ENCODE results near the gene FAAH. TPM values are rescaled to one million over a fixed set of nuclear protein-coding genes. Genes with fewer than 3 reads are reported as not detected.

Gene FAAH
- total RNA-seq, 2 donors from 2014 or later: 14.1 to 21.9 TPM

DNA sequence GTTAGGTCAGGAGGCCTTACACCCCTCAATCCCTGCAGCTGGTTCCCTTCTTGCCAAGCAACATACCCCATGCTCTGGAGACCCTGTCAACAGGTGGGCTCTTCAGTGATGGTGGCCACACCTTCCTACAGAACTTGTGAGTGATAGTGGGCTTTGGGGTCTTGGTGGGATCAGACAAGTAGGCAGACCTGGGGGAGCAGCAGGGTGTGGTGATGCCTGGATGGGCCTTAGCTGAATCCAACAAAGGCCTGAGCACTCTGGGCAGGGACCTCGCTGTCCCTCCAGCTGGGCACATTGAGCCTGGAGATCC lies 14.9 kb downstream of the FAAH start:
- Histone ChIP-seq H3K27ac (no peak overlapping the region), H3K4me1 (ENCODE audit: control insufficient read depth in 1 of 2, low read depth in 2 of 2) (peaks cover 3 to 6% of the 10 kb centered on the region in 2 donors), H3K36me3 (no peaks in the 10 kb centered on the region), H3K4me3 (no peak overlapping the region), H3K27me3 (replicated peaks; ENCODE audit: insufficient read depth) (no peaks in the 10 kb centered on the region), H3K9me3 (no peaks in the 10 kb centered on the region)
- DNase-seq (ENCODE audit: low spot score): no peak
- no peak for ATAC-seq (ENCODE audit: insufficient number of reproducible peaks, low FRiP score, low read depth)
- TF ChIP-seq, protein P1, sequence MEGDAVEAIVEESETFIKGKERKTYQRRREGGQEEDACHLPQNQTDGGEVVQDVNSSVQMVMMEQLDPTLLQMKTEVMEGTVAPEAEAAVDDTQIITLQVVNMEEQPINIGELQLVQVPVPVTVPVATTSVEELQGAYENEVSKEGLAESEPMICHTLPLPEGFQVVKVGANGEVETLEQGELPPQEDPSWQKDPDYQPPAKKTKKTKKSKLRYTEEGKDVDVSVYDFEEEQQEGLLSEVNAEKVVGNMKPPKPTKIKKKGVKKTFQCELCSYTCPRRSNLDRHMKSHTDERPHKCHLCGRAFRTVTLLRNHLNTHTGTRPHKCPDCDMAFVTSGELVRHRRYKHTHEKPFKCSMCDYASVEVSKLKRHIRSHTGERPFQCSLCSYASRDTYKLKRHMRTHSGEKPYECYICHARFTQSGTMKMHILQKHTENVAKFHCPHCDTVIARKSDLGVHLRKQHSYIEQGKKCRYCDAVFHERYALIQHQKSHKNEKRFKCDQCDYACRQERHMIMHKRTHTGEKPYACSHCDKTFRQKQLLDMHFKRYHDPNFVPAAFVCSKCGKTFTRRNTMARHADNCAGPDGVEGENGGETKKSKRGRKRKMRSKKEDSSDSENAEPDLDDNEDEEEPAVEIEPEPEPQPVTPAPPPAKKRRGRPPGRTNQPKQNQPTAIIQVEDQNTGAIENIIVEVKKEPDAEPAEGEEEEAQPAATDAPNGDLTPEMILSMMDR (IDR thresholded peaks at IDR 0.05): no peak

DNA sequence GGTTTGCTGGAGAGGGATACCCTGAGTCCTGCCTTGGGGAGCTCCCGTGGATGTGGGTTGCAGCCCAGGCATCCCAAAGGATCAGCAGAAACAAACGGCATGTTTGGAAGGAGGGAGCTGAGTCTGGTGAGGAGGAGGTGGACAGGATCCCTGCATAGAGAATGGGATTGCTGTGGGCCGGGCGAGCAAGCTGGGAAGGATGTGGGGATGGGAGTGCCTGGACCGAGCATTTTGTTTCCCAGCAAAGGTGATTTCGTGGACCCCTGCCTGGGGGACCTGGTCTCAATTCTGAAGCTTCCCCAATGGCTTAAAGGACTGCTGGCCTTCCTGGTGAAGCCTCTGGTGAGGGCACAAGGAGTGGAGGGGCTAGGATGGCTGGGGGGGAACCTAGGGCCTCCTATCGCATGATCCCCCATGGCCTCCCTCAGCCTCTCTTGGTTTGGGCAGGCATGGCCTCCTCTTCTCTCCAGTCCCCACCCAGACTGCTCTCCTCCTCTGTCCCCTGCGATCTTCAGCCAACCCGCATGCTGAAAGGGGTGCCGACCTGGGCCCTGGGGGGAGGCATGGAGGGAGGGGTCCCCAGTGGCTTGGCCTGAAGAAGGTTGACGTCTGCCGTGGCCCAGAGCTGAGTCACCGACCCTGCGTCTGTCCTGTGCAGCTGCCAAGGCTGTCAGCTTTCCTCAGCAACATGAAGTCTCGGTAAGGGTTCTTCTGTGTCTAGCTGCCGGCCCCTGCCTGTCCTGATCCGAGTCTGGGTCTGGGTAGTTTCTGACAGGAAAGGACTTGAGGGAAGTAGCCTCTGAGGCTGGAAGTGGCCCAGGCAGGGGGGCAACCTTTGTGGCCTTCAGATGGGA lies 16.3 kb downstream of the FAAH start:
- no peaks in the 10 kb centered on the region for H3K27me3 ChIP-seq (replicated peaks; ENCODE audit: insufficient read depth)

DNA sequence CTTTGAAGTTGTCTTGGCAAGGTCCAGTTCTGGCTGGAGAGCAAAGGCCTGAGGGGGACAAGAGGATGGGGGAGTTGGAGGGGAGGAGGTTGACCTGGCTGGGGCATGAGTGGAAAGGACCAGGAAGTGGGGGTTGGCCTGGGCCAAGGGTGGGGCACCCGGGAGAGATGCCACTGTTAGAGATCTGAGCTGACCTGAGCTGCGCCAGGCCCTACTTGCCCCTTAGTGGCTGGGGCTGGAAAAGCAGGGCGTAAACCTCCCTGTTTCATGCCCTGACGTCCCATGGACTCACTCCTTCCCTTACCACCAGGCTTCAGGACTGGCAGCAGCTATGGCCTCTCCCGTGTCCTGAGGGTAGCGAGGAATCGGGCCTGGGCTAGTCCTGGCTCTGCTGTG lies 16.9 kb downstream of the FAAH start:
- Histone ChIP-seq H3K9me3 (no peaks in the 10 kb centered on the region), H3K27me3 (replicated peaks; ENCODE audit: insufficient read depth) (no peaks in the 10 kb centered on the region), H3K4me3 (no peak overlapping the region), H3K4me1 (ENCODE audit: control insufficient read depth in 1 of 2, low read depth in 2 of 2) (peaks cover 2 to 3% of the 10 kb centered on the region in 2 donors), H3K36me3 (no peaks in the 10 kb centered on the region), H3K27ac (no peak overlapping the region)
- ATAC-seq (ENCODE audit: insufficient number of reproducible peaks, low FRiP score, low read depth): no peak
- no peak for DNase-seq (ENCODE audit: low spot score)
- TF ChIP-seq, protein P1 (IDR thresholded peaks at IDR 0.05): no peak

More for the DNA sequence above, 16.3 kb downstream of the FAAH start:
- ATAC-seq (ENCODE audit: insufficient number of reproducible peaks, low FRiP score, low read depth): no peak
- H3K4me3 ChIP-seq: no peak overlapping the region
- TF ChIP-seq, protein P1 (IDR thresholded peaks at IDR 0.05): no peak
- H3K36me3 ChIP-seq: no peaks in the 10 kb centered on the region
- DNase-seq (ENCODE audit: low spot score): no peak
- H3K4me1 ChIP-seq (ENCODE audit: control insufficient read depth in 1 of 2, low read depth in 2 of 2): peaks cover 3 to 6% of the 10 kb centered on the region in 2 donors
- H3K9me3 ChIP-seq: no peaks in the 10 kb centered on the region
- no peak overlapping the region for H3K27ac ChIP-seq

DNA sequence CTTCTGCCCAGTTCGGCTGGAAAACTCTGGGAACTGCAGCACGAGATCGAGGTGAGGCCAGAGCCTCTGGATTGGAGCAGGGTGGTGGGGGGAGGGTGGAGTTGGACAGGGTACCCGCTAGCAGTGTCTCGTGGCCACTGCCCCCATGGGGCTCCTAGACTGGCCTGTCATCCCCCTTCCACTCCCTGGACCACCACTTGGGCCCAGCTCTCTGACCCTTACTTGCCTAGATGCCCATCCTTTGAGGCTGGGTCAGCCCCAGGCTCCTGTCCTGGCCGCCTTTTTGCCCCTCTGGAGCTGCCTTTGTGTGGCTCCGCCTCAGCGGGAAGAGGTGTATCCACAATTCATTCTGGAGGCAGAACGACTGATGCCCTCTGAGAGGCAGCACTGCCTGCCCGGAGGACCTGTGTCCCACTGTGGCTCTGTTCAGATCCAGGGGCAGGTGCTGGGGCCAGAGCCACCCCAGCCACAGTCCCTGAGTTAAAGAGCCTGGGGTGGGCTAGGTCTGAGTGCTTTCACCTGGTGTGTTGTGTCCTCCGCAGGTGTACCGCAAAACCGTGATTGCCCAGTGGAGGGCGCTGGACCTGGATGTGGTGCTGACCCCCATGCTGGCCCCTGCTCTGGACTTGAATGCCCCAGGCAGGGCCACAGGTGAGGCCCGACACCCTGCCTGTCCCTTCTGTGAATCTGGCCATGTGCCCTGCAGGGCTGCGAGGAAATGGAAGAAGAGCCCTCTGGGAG lies 17.7 kb downstream of the FAAH start:
- TF ChIP-seq, protein P1 (IDR thresholded peaks at IDR 0.05): no peak
- Histone ChIP-seq H3K36me3 (no peaks in the 10 kb centered on the region), H3K9me3 (no peaks in the 10 kb centered on the region), H3K27me3 (replicated peaks; ENCODE audit: insufficient read depth) (no peaks in the 10 kb centered on the region), H3K4me3 (no peak overlapping the region), H3K4me1 (ENCODE audit: control insufficient read depth in 1 of 2, low read depth in 2 of 2) (no peaks in the 10 kb centered on the region), H3K27ac (no peak overlapping the region)
- DNase-seq (ENCODE audit: low spot score): no peak
- no peak for ATAC-seq (ENCODE audit: insufficient number of reproducible peaks, low FRiP score, low read depth)

DNA sequence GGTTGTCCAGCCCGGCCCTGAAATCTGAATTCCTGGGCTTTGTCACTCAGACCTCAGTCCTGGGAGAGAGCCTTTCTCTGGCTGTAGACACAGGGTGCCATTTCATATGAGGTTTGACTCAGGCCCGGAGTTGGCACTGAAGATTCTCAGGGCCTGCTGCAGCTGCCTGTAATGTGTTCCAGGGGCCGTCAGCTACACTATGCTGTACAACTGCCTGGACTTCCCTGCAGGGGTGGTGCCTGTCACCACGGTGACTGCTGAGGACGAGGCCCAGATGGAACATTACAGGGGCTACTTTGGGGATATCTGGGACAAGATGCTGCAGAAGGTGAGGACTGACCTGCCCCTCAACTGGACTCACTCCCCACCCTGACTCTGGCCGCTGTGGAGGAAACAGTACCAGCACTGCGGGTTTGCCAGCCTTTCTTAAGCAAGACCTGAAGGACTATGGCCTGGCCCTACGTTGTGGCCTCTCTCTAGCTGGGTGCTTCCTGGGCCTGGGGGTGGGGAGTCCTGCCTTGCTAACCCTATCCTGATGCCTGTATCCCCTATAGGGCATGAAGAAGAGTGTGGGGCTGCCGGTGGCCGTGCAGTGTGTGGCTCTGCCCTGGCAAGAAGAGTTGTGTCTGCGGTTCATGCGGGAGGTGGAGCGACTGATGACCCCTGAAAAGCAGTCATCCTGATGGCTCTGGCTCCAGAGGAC lies 18.9 kb downstream of the FAAH start:
- DNase-seq (ENCODE audit: low spot score) (no peak), ATAC-seq (ENCODE audit: insufficient number of reproducible peaks, low FRiP score, low read depth) (no peak)
- Histone ChIP-seq H3K4me1 (ENCODE audit: control insufficient read depth in 1 of 2, low read depth in 2 of 2) (no peaks in the 10 kb centered on the region), H3K36me3 (no peaks in the 10 kb centered on the region), H3K27me3 (replicated peaks; ENCODE audit: insufficient read depth) (no peaks in the 10 kb centered on the region), H3K9me3 (no peaks in the 10 kb centered on the region), H3K27ac (no peak overlapping the region), H3K4me3 (no peak overlapping the region)
- TF ChIP-seq, protein P1 (IDR thresholded peaks at IDR 0.05): no peak

All from thoracic aorta (tissue), 2 donors.